Astrocyte of the spinal cord (primary cell): Measurements from ENCODE around the gene LRFN4.

ENCODE experiments used
- DNase-seq: peaks from one replicate; pipeline ENCODE4 v3.0.0; 2011; ENCODE audit warnings: low read depth, low spot score
- H3K4me3 ChIP-seq: 2 replicates; pipeline ENCODE4 v1.5.1; 2011; ENCODE audit warnings: low read depth, mild to moderate bottlenecking, low read length, moderate library complexity
- CTCF ChIP-seq: IDR thresholded peaks from 2 replicates; pipeline ENCODE4 v1.5.1; 2012; ENCODE audit warnings: low read depth, mild to moderate bottlenecking, low read length, inconsistent platforms
- in situ Hi-C: cut with HindIII; loops from 2 replicates; pipeline ENCODE4 v1.10.0; 2017; ENCODE audit warnings: low sequenced_read_pairs

The LRFN4 gene

GRCh38 chr11:66858186-66858938 is 1.5 kb downstream of the LRFN4 start:
- H3K4me3 ChIP-seq: no peak overlapping the region
- no peak for TF ChIP-seq CTCF
- DNase-seq: no peak
- in situ Hi-C loops: no loop called here

GRCh38 chr11:66858939-66859685 is 2.2 kb downstream of the LRFN4 start:
- in situ Hi-C loops: no loop called here
- DNase-seq: no peak
- H3K4me3 ChIP-seq: no peak overlapping the region
- no peak for TF ChIP-seq CTCF

- in situ Hi-C loops: no loop called here
- H3K4me3 ChIP-seq: no peak overlapping the region
- no peak for TF ChIP-seq CTCF
- DNase-seq: no peak
These were observed 3.0 kb downstream of the LRFN4 start for GRCh38 chr11:66859686-66860448.

- TF ChIP-seq CTCF: no peak
- no peak for DNase-seq
- in situ Hi-C loops: no loop called here
- no peak overlapping the region for H3K4me3 ChIP-seq
These were observed 3.6 kb downstream of the LRFN4 start for GRCh38 chr11:66860449-66860831.

- in situ Hi-C loops: no loop called here
- DNase-seq: no peak
- no peak for TF ChIP-seq CTCF
- no peak overlapping the region for H3K4me3 ChIP-seq
These were observed 4.3 kb downstream of the LRFN4 start for GRCh38 chr11:66861038-66861773.
